ENCODE measurements around the gene CACNA2D2. TPM values are rescaled to one million over a fixed set of nuclear protein-coding genes. Genes with fewer than 3 reads are reported as not detected.

Gene CACNA2D2
- total and polyA plus RNA-seq, 2 of the 13 experiments (the other 11 are each of a cell fraction or from before 2014, with no cell fraction given) = not detected

- ATAC-seq (no peak), DNase-seq (ENCODE audit: low spot score) (no peak), FAIRE-seq (no peak)
- Histone ChIP-seq H3K79me2 (ENCODE audit: insufficient read depth, low read length) (peaks cover 46% of the 10 kb centered on the region), H3K4me2 (ENCODE audit: low read depth, low read length) (peak overlapping the region; percentile 97), H3K27me3 (ENCODE audit: control insufficient read depth in 1 of 2, insufficient read depth in 2 of 2, low read length in 2 of 2) (peaks cover 0 to 2% of the 10 kb centered on the region in 2 experiments; a peak in 1 of 5 replicates), H3K9me3 (ENCODE audit: low read length) (no peaks in the 10 kb centered on the region), H3K9ac (ENCODE audit: insufficient read depth, low read depth, low read length) (peak overlapping the region; percentile 15; the same call in 1 of the 2 replicates), H4K20me1 (ENCODE audit: insufficient read depth, low read length) (peaks cover 12% of the 10 kb centered on the region), H3K4me3 (replicated peaks in 1 of 3; ENCODE audit: insufficient read depth in 1 of 3, low read depth in 2 of 3, low read length in 3 of 3) (no peak overlapping the region), H2AFZ (ENCODE audit: low read length) (no peak overlapping the region), H3K27ac (ENCODE audit: extremely low read length, insufficient read depth, low read length) (peak overlapping the region; percentile 8), H3K4me1 (ENCODE audit: insufficient read depth, low read length) (peaks cover 57% of the 10 kb centered on the region), H3K36me3 (replicated peaks in 1 of 2; ENCODE audit: control insufficient read depth in 1 of 2, insufficient read depth in 2 of 2, low read length in 2 of 2) (peaks cover 22 to 39% of the 10 kb centered on the region in 2 experiments)
- TF ChIP-seq ZBTB39 (CRISPR knock-in tag; IDR thresholded peaks at IDR 0.05) (no peak), ZNF607 (CRISPR knock-in tag; IDR thresholded peaks at IDR 0.05; ENCODE audit: borderline replicate concordance) (no peak), U2AF1 (optimal IDR thresholded peaks at IDR 0.05; ENCODE audit: low read depth, low read length) (no peak)
- WGBS (ENCODE audit: low lambda C conversion rate) = 92% methylated on average over 8 of the region's 12 CpGs
- ChIA-PET POLR2A (interaction anchor here (4.7 kb wide), 1 partner anchor 10 kb away, joined by 58 read pairs; the partner anchor contains the start of gene HYAL2), CTCF (ENCODE audit: low intra/inter-chr PET ratio, low total read pairs) (no interaction called here)
- no TSS peak for BruUV-seq (replicated peaks)
- intact Hi-C loops (cut with micrococcal nuclease; ENCODE audit: unreplicated experiment) (no loop called here), in situ Hi-C loops (cut with HindIII; ENCODE audit: extremely low pct_ligation_motif_present, low pct_unique_long_range_greater_than_20kb) (no loop called here)
Observed at GRCh38 chr3:50333744-50334328, 169.6 kb downstream of the CACNA2D2 start.

GRCh38 chr3:50331364-50331907 lies 172.0 kb downstream of the CACNA2D2 start:
- BruUV-seq (replicated peaks) = no TSS peak
- FAIRE-seq (no peak), DNase-seq (ENCODE audit: low spot score) (no peak), ATAC-seq (no peak)
- 98% methylated on average over 13 of the region's 19 CpGs for WGBS (ENCODE audit: low lambda C conversion rate)
- H4K20me1 ChIP-seq (ENCODE audit: insufficient read depth, low read length) = peaks cover 12% of the 10 kb centered on the region
- intact Hi-C loops (cut with micrococcal nuclease; ENCODE audit: unreplicated experiment) (no loop called here), in situ Hi-C loops (cut with HindIII; ENCODE audit: extremely low pct_ligation_motif_present, low pct_unique_long_range_greater_than_20kb) (no loop called here)
- no peak overlapping the region for H3K27ac ChIP-seq (ENCODE audit: extremely low read length, insufficient read depth, low read length)
- peaks cover 22 to 39% of the 10 kb centered on the region in 2 experiments for H3K36me3 ChIP-seq (replicated peaks in 1 of 2; ENCODE audit: control insufficient read depth in 1 of 2, insufficient read depth in 2 of 2, low read length in 2 of 2)
- ChIA-PET CTCF (ENCODE audit: low intra/inter-chr PET ratio, low total read pairs) (no interaction called here), POLR2A (no interaction called here)
- no peak overlapping the region for H2AFZ ChIP-seq (ENCODE audit: low read length)
- no peak overlapping the region for H3K4me3 ChIP-seq (replicated peaks in 1 of 3; ENCODE audit: insufficient read depth in 1 of 3, low read depth in 2 of 3, low read length in 3 of 3)
- H3K79me2 ChIP-seq (ENCODE audit: insufficient read depth, low read length) = peaks cover 55% of the 10 kb centered on the region
- no peaks in the 10 kb centered on the region for H3K9me3 ChIP-seq (ENCODE audit: low read length)
- no peak overlapping the region for H3K4me2 ChIP-seq (ENCODE audit: low read depth, low read length)
- no peaks in the 10 kb centered on the region; a peak in 1 of 5 replicates for H3K27me3 ChIP-seq (ENCODE audit: control insufficient read depth in 1 of 2, insufficient read depth in 2 of 2, low read length in 2 of 2)
- peaks cover 58% of the 10 kb centered on the region for H3K4me1 ChIP-seq (ENCODE audit: insufficient read depth, low read length)
- H3K9ac ChIP-seq (ENCODE audit: insufficient read depth, low read depth, low read length) = no peak overlapping the region
- TF ChIP-seq ZNF704 (CRISPR knock-in tag; IDR thresholded peaks at IDR 0.05; ENCODE audit: borderline replicate concordance) (no peak), ZFP1 (CRISPR knock-in tag; IDR thresholded peaks at IDR 0.05) (no peak)

Measured in HepG2 (cell line).